GM12891 (cell line): Measurements from ENCODE around the gene FAM185A.

ENCODE experiments used
- PAX5 ChIP-seq: IDR thresholded peaks from 2 replicates; pipeline ENCODE4 v1.6.1; 2011; ENCODE audit warnings: low read length, moderate library complexity, mild to moderate bottlenecking; ENCODE audit not compliant: insufficient read depth, severe bottlenecking
- POLR2A ChIP-seq: IDR thresholded peaks from 2 replicates; pipeline ENCODE4 v1.6.1; 2011; ENCODE audit warnings: low read depth, low read length, control low read depth
- POLR2AphosphoS5 ChIP-seq: IDR thresholded peaks from 2 replicates; pipeline ENCODE4 v1.6.1; 2011; ENCODE audit warnings: low read depth, low read length, control low read depth
- TAF1 ChIP-seq: IDR thresholded peaks from 2 replicates; pipeline ENCODE4 v1.6.1; 2011; ENCODE audit warnings: low read depth, low read length, control low read depth

GRCh38 chr7:102814025-102814471 lies 65.2 kb downstream of the FAM185A start:
- TF ChIP-seq POLR2AphosphoS5 (no peak), POLR2A (no peak), PAX5 (no peak), TAF1 (no peak)
